Measurements from ENCODE around the gene ADCY5. TPM values are rescaled to one million over a fixed set of nuclear protein-coding genes. Genes with fewer than 3 reads are reported as not detected.

ADCY5 gene
- total RNA-seq, 2 donors from 2014 or later, result 3.9 to 5.2 TPM

- WGBS, 2 experiments (ENCODE audit: insufficient coverage in 1 of 2, insufficient read length in 1 of 2), result 79 to 96% methylated on average over 5 to 7 of the region's 7 CpGs
- no peak overlapping the region for H3K4me3 ChIP-seq (ENCODE audit: low read length)
- no peak overlapping the region for H3K4me3 Mint-ChIP-seq
- peaks cover 6% of the 10 kb centered on the region for H3K9me3 Mint-ChIP-seq
- TF ChIP-seq CTCF (conservative IDR thresholded peaks at IDR 0.05), result no peak
- H3K27me3 ChIP-seq (ENCODE audit: control insufficient read depth, insufficient read depth, low read length, poor library complexity, severe bottlenecking), result no peaks in the 10 kb centered on the region
- no peaks in the 10 kb centered on the region for H3K36me3 ChIP-seq (ENCODE audit: control insufficient read depth, insufficient read depth, low read length)
- DNase-seq, result no peak
- peaks cover 6% of the 10 kb centered on the region for H3K9me3 ChIP-seq (ENCODE audit: control insufficient read depth, low read length)
- H3K27ac ChIP-seq (ENCODE audit: low read depth, low read length), result no peak overlapping the region
- H3K36me3 Mint-ChIP-seq (ENCODE audit: low read depth), result no peaks in the 10 kb centered on the region
- peaks cover 14% of the 10 kb centered on the region for H3K27me3 Mint-ChIP-seq (ENCODE audit: insufficient read depth)
- H3K4me1 Mint-ChIP-seq, result peaks cover 7% of the 10 kb centered on the region
- no peak overlapping the region for H3K27ac Mint-ChIP-seq
- H3K4me1 ChIP-seq (ENCODE audit: control insufficient read depth, insufficient read depth, low read length), result no peaks in the 10 kb centered on the region
- H3K9ac ChIP-seq (ENCODE audit: extremely low read depth, low read length, poor library complexity, severe bottlenecking), result no peak overlapping the region
Observed at GRCh38 chr3:123370819-123371218, 78.1 kb downstream of the ADCY5 start.

- WGBS, 2 experiments (ENCODE audit: insufficient coverage in 1 of 2, insufficient read length in 1 of 2), result 90 to 92% methylated on average over 2 to 3 of the region's 3 CpGs
- no peak overlapping the region for H3K4me3 Mint-ChIP-seq
- TF ChIP-seq CTCF (conservative IDR thresholded peaks at IDR 0.05), result no peak
Observed at GRCh38 chr3:123369085-123369484, 79.8 kb downstream of the ADCY5 start.

GRCh38 chr3:123367467-123368154 is 81.3 kb downstream of the ADCY5 start:
- no peak overlapping the region for H3K4me3 ChIP-seq (ENCODE audit: low read length)
- Mint-ChIP-seq H3K27me3 (ENCODE audit: insufficient read depth) (peaks cover 17% of the 10 kb centered on the region), H3K36me3 (ENCODE audit: low read depth) (no peaks in the 10 kb centered on the region), H3K27ac (no peak overlapping the region), H3K4me3 (no peak overlapping the region), H3K4me1 (peaks cover 4% of the 10 kb centered on the region), H3K9me3 (peaks cover 6% of the 10 kb centered on the region)
- H3K27me3 ChIP-seq (ENCODE audit: control insufficient read depth, insufficient read depth, low read length, poor library complexity, severe bottlenecking), result no peaks in the 10 kb centered on the region
- no peak overlapping the region for H3K9ac ChIP-seq (ENCODE audit: extremely low read depth, low read length, poor library complexity, severe bottlenecking)
- H3K36me3 ChIP-seq (ENCODE audit: control insufficient read depth, insufficient read depth, low read length), result no peaks in the 10 kb centered on the region
- WGBS, 2 experiments (ENCODE audit: insufficient coverage in 1 of 2, insufficient read length in 1 of 2), result 80 to 89% methylated on average over 2 to 8 of the region's 9 CpGs
- H3K4me1 ChIP-seq (ENCODE audit: control insufficient read depth, insufficient read depth, low read length), result no peaks in the 10 kb centered on the region
- peaks cover 6% of the 10 kb centered on the region for H3K9me3 ChIP-seq (ENCODE audit: control insufficient read depth, low read length)
- TF ChIP-seq CTCF (conservative IDR thresholded peaks at IDR 0.05), result no peak
- H3K27ac ChIP-seq (ENCODE audit: low read depth, low read length), result no peak overlapping the region
- no peak for DNase-seq

More at GRCh38 chr3:123369085-123369484, 79.8 kb downstream of the ADCY5 start:
- H3K9ac ChIP-seq (ENCODE audit: extremely low read depth, low read length, poor library complexity, severe bottlenecking), result no peak overlapping the region
- no peaks in the 10 kb centered on the region for H3K36me3 Mint-ChIP-seq (ENCODE audit: low read depth)
- H3K27ac Mint-ChIP-seq, result no peak overlapping the region
- H3K27ac ChIP-seq (ENCODE audit: low read depth, low read length), result no peak overlapping the region
- DNase-seq, result no peak
- peaks cover 6% of the 10 kb centered on the region for H3K9me3 ChIP-seq (ENCODE audit: control insufficient read depth, low read length)
- peaks cover 4% of the 10 kb centered on the region for H3K4me1 Mint-ChIP-seq
- H3K27me3 Mint-ChIP-seq (ENCODE audit: insufficient read depth), result peaks cover 20% of the 10 kb centered on the region
- no peaks in the 10 kb centered on the region for H3K4me1 ChIP-seq (ENCODE audit: control insufficient read depth, insufficient read depth, low read length)
- no peak overlapping the region for H3K4me3 ChIP-seq (ENCODE audit: low read length)
- no peaks in the 10 kb centered on the region for H3K36me3 ChIP-seq (ENCODE audit: control insufficient read depth, insufficient read depth, low read length)
- H3K9me3 Mint-ChIP-seq, result peaks cover 6% of the 10 kb centered on the region
- no peaks in the 10 kb centered on the region for H3K27me3 ChIP-seq (ENCODE audit: control insufficient read depth, insufficient read depth, low read length, poor library complexity, severe bottlenecking)
